T1000 (cell line): ENCODE data around the gene NBL1.

Experiments
- DNase-seq: peaks from one replicate; lab custom pipeline; 2025; ENCODE audit warnings: mixed read lengths; lab: John Stamatoyannopoulos, UW

NBL1 gene

DNA sequence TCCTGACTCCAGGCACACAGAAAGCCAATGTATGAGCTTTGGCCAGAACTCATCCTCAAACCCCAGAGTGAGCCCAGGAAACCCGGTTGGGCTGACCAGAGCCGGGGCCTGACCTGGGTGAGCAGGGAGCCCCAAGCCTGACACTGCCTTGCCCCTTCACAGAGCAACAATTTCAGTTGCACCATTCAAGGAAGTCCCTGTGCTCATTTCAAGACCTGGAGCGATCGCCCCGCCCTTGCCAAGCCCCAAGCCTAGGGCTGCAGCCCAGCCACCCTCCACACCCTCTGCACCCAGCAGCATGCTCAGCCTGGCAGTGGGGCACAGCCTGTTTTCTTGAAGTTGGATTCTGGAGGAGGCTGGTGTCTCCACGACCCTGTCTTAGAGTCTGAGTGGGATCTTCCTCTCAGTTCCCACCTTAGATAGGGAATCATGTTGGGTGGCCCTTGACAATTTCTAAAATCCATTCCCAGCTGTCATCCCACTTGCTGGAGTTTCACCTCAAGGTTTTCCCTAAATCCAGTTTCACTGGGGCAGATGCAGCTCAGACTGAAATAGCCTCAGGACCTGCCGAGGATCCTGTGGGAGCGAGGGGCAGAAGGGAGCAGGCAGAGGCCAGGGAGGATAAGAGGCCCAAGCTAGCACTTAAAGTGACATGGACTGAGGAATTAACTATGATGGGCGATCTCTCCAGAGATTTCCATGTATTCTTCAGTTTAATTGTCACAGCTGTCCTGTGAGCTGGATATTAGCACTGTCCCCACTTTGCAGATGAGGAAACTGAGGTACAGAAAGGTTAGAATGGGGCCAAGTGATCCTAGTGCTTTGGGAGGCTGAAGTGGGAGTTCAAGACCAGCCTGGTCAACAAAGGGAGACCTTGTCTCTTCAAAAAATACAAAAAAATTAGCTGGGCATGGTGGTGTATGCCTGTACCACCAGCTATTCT, 2.5 kb downstream of the NBL1 start:
- DNase-seq: no peak

- no peak for DNase-seq
These were observed 3.5 kb downstream of the NBL1 start for GRCh38 chr1:19647643-19648042.

DNA sequence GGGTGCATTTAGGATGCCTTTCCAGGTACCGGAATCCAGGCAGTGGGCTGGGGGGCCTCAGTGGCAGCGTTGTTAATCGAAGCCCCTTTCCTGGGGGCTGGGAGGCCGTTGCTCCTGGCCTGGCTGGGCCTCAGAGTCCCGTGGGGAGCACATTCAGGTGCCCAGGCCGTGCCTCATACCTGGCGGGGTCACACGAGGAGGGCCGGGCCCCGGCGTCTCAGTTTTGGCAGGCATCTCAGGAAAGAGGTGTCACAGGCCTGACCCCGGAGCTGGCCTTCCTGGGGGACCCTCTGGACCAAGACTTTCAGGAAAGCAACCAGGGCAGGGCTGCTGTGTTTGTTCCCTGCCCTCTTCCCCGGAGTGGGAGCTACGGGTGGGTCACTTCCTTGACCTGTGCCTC, 4.1 kb downstream of the NBL1 start:
- no peak for DNase-seq

GRCh38 chr1:19648689-19649088, 4.6 kb downstream of the NBL1 start:
- no peak for DNase-seq

- no peak for DNase-seq
These were observed 6.5 kb downstream of the NBL1 start for GRCh38 chr1:19650416-19651140.

DNA sequence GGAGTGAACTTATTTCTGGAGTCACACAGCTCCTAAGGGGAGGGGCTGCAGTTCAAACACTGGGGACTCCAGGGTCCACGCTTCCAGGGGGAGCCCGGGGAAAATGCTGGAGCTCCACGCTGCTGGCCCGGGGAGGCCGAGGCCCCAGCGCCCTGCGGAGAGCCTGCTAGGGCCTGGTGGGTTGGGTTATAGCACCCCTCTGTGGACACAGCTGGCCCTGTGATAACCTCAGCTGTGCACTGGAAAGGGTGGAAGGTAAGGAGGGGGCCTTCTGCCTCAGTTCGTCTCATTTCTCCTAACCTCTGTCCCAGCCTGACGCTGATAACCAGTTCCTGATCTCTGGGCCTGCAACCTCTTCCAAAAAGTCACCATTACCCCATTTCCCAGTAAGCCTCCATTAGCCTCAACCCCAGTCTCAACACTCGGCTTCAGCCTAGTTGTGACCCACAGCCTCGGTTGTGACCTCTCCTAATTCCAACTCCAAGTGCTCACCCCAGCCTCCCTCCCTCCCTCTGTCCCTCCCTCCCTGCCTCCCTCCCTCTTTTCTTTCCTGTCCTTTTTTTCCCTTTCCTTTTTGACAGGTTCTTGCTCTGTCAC, 7.1 kb downstream of the NBL1 start:
- peak; percentile 17 for DNase-seq

- no peak for DNase-seq
These were observed 10.3 kb downstream of the NBL1 start for GRCh38 chr1:19654386-19654785.

DNA sequence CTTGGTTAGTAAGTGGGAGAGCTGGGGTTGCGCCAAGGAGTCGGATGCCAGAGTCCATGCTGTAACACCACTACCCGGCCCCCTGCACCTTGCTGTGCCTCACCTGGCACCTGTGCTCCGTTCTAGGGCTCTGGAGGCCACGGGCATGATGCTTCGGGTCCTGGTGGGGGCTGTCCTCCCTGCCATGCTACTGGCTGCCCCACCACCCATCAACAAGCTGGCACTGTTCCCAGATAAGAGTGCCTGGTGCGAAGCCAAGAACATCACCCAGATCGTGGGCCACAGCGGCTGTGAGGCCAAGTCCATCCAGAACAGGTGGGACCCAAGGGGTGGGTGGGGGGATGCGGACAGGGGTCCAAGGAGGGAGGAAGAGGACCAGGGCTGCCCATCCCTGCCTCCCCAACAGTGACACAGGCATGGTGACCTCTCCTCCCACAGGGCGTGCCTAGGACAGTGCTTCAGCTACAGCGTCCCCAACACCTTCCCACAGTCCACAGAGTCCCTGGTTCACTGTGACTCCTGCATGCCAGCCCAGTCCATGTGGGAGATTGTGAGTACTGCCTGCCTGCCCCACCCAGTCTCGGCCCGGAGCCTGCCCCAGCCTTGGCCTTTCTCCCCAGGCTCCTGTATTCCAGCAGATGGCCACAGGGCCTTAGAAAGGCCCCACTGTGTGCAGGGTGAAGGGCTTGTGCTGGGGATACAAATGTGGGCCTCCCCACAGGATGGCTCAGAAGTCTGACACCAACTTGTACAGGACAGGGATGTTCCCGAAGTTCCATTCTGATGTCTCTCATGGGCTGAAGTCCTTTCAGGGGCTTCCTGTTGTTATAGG, 11.0 kb downstream of the NBL1 start:
- no peak for DNase-seq

GRCh38 chr1:19655718-19656080, 11.6 kb downstream of the NBL1 start:
- no peak for DNase-seq

GRCh38 chr1:19656134-19656779, 12.1 kb downstream of the NBL1 start:
- no peak for DNase-seq

GRCh38 chr1:19656780-19657466, 12.8 kb downstream of the NBL1 start:
- DNase-seq: no peak

DNA sequence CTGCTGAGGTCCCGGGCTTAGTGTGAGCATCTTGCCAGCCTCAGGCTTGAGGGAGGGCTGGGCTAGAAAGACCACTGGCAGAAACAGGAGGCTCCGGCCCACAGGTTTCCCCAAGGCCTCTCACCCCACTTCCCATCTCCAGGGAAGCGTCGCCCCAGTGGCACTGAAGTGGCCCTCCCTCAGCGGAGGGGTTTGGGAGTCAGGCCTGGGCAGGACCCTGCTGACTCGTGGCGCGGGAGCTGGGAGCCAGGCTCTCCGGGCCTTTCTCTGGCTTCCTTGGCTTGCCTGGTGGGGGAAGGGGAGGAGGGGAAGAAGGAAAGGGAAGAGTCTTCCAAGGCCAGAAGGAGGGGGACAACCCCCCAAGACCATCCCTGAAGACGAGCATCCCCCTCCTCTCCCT, 13.4 kb downstream of the NBL1 start:
- DNase-seq: no peak

GRCh38 chr1:19658186-19658585, 14.1 kb downstream of the NBL1 start:
- DNase-seq: no peak

GRCh38 chr1:19661721-19662228, 17.7 kb downstream of the NBL1 start:
- no peak for DNase-seq

GRCh38 chr1:19662313-19662712, 18.2 kb downstream of the NBL1 start:
- no peak for DNase-seq

- no peak for DNase-seq
These were observed 20.5 kb downstream of the NBL1 start, which contains the start of gene HTR6 for GRCh38 chr1:19664453-19665185. Gene HTR6 (plus strand): TSS chr1:19664875. CDS start chr1:19665754, 879 bp downstream.

- DNase-seq: no peak
These were observed 21.0 kb downstream of the NBL1 start for GRCh38 chr1:19665186-19665495.

DNA sequence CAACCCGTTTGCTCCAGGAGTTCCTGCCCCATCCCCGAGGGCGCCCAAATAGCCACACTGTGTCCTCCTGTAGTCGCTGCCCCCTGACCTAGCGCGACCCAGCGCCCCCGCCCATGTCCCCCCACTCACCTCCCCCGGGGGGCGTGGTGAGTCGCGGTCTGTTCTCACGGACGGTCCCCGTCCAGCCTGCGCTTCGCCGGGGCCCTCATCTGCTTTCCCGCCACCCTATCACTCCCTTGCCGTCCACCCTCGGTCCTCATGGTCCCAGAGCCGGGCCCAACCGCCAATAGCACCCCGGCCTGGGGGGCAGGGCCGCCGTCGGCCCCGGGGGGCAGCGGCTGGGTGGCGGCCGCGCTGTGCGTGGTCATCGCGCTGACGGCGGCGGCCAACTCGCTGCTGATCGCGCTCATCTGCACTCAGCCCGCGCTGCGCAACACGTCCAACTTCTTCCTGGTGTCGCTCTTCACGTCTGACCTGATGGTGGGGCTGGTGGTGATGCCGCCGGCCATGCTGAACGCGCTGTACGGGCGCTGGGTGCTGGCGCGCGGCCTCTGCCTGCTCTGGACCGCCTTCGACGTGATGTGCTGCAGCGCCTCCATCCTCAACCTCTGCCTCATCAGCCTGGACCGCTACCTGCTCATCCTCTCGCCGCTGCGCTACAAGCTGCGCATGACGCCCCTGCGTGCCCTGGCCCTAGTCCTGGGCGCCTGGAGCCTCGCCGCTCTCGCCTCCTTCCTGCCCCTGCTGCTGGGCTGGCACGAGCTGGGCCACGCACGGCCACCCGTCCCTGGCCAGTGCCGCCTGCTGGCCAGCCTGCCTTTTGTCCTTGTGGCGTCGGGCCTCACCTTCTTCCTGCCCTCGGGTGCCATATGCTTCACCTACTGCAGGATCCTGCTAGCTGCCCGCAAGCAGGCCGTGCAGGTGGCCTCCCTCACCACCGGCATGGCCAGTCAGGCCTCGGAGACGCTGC, 21.7 kb downstream of the NBL1 start:
- DNase-seq: no peak

GRCh38 chr1:19668888-19669287, 24.8 kb downstream of the NBL1 start:
- DNase-seq: no peak
